ENCODE measurements around the gene SULT1C4.

The SULT1C4 gene

GRCh38 chr2:108409768-108410167 lies 32.0 kb downstream of the SULT1C4 start:
- DNase-seq: no peak
- H3K27me3 Mint-ChIP-seq (ENCODE audit: low read depth, poor library complexity): peaks cover 9% of the 10 kb centered on the region
- H3K27ac Mint-ChIP-seq: no peak overlapping the region
- H3K9me3 Mint-ChIP-seq: peaks cover 14% of the 10 kb centered on the region
- TF ChIP-seq CTCF (IDR thresholded peaks at IDR 0.05): no peak
- H3K4me3 Mint-ChIP-seq: no peak overlapping the region
- H3K36me3 Mint-ChIP-seq (ENCODE audit: low read depth): peaks cover 12% of the 10 kb centered on the region
- peaks cover 13% of the 10 kb centered on the region for H3K4me1 Mint-ChIP-seq

DNA sequence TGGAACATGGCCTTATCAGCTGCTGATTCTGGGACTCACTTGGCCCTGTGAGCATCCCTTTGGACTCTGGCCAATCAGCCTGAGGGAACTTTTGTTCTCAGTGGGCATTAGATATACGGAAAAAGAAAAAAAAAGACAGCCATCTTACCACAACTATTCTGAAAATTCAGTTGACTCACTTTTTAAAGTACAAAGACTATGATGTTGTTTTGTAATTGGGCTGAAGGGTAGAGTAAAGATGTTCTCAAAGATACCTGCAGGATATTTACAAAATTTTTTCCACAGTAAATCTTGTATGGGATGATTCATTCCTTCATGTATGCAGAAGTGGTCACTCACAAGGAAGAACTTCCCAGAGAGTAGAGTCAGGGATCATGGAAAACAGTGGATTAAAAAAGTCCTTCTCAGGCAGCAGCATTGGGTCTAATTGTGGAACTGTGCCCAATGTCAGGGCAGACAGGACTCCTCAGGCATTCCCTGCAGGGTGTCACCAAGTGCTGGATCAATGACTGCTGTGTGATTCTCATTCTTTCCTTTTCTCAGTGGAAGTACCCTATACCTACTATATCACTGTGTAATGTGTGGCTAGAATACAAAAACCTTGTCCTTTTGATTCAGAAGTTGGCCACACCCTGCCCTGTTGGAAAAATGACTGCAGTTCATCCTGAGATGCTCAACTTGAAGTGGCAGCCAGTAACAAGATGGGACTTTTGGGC lies 35.4 kb downstream of the SULT1C4 start:
- peaks cover 9% of the 10 kb centered on the region for H3K27me3 Mint-ChIP-seq (ENCODE audit: low read depth, poor library complexity)
- peaks cover 7% of the 10 kb centered on the region for H3K4me1 Mint-ChIP-seq
- TF ChIP-seq CTCF (IDR thresholded peaks at IDR 0.05): no peak
- DNase-seq: no peak
- H3K4me3 Mint-ChIP-seq: no peak overlapping the region
- H3K36me3 Mint-ChIP-seq (ENCODE audit: low read depth): no peaks in the 10 kb centered on the region
- no peaks in the 10 kb centered on the region for H3K9me3 Mint-ChIP-seq
- H3K27ac Mint-ChIP-seq: no peak overlapping the region

GRCh38 chr2:108413711-108414095 lies 35.9 kb downstream of the SULT1C4 start:
- TF ChIP-seq CTCF (IDR thresholded peaks at IDR 0.05): no peak
- H3K9me3 Mint-ChIP-seq: no peaks in the 10 kb centered on the region
- H3K4me1 Mint-ChIP-seq: peaks cover 7% of the 10 kb centered on the region
- DNase-seq: no peak
- H3K27ac Mint-ChIP-seq: no peak overlapping the region
- H3K27me3 Mint-ChIP-seq (ENCODE audit: low read depth, poor library complexity): peaks cover 9% of the 10 kb centered on the region
- no peak overlapping the region for H3K4me3 Mint-ChIP-seq
- H3K36me3 Mint-ChIP-seq (ENCODE audit: low read depth): no peaks in the 10 kb centered on the region

DNA sequence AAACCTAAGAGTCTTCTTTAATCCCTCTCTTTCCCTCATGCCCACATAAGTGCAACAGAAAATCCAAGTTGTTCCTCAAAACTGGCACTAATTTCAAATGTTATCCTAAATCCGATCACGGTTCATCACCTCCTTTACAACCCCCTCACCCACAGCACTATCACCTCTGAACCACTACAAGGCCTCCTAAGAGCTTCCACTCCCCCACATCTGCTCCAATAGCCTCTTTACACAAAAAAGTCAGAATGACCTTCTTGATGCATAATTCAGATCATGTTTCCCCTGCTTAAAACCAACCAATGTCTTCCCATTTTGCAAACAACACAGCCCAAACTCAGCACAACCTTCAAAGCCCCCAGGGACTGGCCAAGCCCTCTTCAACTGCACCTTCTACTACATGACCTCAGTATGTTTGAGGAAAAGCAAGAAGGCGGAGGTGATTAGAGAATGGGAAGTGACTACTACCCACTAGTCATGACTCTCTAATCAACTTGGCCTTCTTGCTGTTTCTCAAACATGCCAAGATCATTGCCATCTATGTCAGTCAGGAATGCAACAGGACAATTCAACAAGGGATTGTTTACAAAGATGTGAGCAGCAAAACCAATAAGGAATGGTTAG lies 36.6 kb downstream of the SULT1C4 start:
- TF ChIP-seq CTCF (IDR thresholded peaks at IDR 0.05): no peak
- no peaks in the 10 kb centered on the region for H3K9me3 Mint-ChIP-seq
- peaks cover 9% of the 10 kb centered on the region for H3K27me3 Mint-ChIP-seq (ENCODE audit: low read depth, poor library complexity)

DNA sequence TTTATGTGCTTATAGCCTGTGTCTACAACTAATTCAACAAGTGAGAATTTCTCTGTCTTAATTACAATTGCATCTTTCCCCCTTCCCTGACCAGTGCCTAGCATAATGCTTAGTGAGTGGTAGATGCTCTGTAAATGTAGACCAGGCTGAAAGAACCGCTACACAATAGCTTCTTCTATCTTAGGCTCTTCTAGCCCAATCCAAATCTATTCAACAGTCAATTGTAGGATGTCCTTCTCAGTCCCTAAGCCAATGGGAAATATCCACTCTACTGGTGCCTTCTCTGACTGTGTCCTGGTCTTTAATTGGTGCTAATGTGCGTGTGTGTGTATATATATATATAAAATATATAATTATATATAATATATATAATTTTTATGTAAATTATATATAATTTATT lies 37.2 kb downstream of the SULT1C4 start:
- H3K9me3 Mint-ChIP-seq: no peaks in the 10 kb centered on the region
- TF ChIP-seq CTCF (IDR thresholded peaks at IDR 0.05): no peak
- no peak for DNase-seq
- H3K4me3 Mint-ChIP-seq: no peak overlapping the region
- H3K27me3 Mint-ChIP-seq (ENCODE audit: low read depth, poor library complexity): peaks cover 5% of the 10 kb centered on the region
- no peak overlapping the region for H3K27ac Mint-ChIP-seq
- H3K36me3 Mint-ChIP-seq (ENCODE audit: low read depth): no peaks in the 10 kb centered on the region
- peaks cover 7% of the 10 kb centered on the region for H3K4me1 Mint-ChIP-seq

More for the DNA sequence above, 36.6 kb downstream of the SULT1C4 start:
- no peak for DNase-seq
- no peaks in the 10 kb centered on the region for H3K36me3 Mint-ChIP-seq (ENCODE audit: low read depth)
- H3K4me1 Mint-ChIP-seq: peaks cover 7% of the 10 kb centered on the region
- H3K27ac Mint-ChIP-seq: no peak overlapping the region
- H3K4me3 Mint-ChIP-seq: no peak overlapping the region

DNA sequence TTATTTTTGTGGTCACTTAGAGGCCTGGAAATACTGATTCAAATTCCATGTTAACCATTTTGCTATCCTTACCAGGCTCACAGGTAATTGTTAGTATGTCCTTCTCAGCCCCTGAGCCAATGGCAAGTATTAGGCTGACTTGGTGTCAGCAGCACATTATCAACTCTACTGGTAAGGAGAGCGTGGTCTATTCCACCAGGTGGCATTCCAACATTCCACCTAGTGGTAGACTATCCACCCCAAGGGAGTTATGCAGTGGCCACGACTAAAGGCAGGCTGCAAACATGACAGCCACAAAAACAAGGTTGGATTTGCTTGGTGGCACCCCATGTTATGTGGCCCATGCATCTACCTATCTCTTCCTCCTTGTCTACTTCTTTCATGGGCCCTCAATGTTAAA lies 39.5 kb downstream of the SULT1C4 start:
- no peaks in the 10 kb centered on the region for H3K9me3 Mint-ChIP-seq
- no peak overlapping the region for H3K4me3 Mint-ChIP-seq
- no peaks in the 10 kb centered on the region for H3K36me3 Mint-ChIP-seq (ENCODE audit: low read depth)
- H3K27ac Mint-ChIP-seq: no peak overlapping the region
- TF ChIP-seq CTCF (IDR thresholded peaks at IDR 0.05): no peak
- H3K27me3 Mint-ChIP-seq (ENCODE audit: low read depth, poor library complexity): peaks cover 2% of the 10 kb centered on the region
- peaks cover 7% of the 10 kb centered on the region for H3K4me1 Mint-ChIP-seq
- DNase-seq: no peak
